Fibroblast of the aortic adventitia (primary cell): ENCODE measurements around the gene NOL4L. TPM values are rescaled to one million over a fixed set of nuclear protein-coding genes. Genes with fewer than 3 reads are reported as not detected.

Experiments used
- DNase-seq: peaks from one replicate; pipeline ENCODE4 v3.0.0-alpha.2; 2010; ENCODE audit warnings: low read depth
- H3K4me3 ChIP-seq: 2 replicates; pipeline ENCODE4 v1.5.1; 2011; ENCODE audit warnings: low read depth, mild to moderate bottlenecking, control low read depth, low read length, moderate library complexity
- total RNA-seq: library from RNA; depleted of rRNA; stranded (reverse); fragments of >200 nt; gene quantifications from 2 replicates; pipeline ENCODE4 v1.2.3, GENCODE V29; 2012; ENCODE audit warnings: low replicate concordance
- TF ChIP-seq, protein P1 (sequence below): IDR thresholded peaks from 2 replicates; pipeline ENCODE4 v1.5.1; 2011; ENCODE audit warnings: mild to moderate bottlenecking, low read length, control low read depth, inconsistent platforms; ENCODE audit not compliant: insufficient read depth

NOL4L gene
- total RNA-seq, 1 donor, result 4.5 TPM

DNA sequence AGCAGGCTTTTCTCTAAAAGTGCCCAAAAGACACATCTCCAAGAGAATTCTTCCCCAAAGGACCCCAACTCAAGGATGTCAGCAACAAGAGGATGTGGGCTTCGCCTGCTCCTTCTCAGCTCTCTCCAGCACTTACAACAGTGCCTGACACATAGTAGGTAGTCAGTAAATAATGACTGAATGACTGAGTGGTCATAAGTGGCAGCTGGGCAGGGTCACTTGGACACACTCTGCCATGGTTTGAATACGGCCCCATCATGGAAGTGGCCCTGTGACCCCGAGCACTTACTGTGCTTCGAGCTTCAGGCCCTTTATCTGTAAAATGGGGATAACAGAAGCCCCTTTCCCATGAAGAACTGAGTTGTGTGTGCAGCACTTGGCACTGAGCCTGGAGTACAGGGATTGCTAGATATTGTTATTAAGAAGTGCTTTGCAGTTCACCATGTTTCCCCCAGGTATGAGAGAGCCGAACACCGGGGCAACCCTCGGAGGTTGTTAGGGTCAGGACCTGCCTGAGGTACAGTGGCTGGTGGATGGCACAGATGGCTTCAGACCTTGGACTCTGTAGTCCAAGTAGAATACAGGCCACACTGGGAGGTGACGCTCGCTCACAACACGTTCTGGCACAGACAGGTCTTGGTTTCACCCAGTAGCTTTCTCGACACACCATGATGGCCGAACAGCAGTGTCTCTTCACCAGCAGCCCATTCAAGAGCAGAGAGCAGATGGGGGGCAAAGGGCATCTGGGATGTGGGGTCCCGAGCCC, 56.0 kb downstream of the NOL4L start:
- no peak overlapping the region for H3K4me3 ChIP-seq
- TF ChIP-seq, protein P1, sequence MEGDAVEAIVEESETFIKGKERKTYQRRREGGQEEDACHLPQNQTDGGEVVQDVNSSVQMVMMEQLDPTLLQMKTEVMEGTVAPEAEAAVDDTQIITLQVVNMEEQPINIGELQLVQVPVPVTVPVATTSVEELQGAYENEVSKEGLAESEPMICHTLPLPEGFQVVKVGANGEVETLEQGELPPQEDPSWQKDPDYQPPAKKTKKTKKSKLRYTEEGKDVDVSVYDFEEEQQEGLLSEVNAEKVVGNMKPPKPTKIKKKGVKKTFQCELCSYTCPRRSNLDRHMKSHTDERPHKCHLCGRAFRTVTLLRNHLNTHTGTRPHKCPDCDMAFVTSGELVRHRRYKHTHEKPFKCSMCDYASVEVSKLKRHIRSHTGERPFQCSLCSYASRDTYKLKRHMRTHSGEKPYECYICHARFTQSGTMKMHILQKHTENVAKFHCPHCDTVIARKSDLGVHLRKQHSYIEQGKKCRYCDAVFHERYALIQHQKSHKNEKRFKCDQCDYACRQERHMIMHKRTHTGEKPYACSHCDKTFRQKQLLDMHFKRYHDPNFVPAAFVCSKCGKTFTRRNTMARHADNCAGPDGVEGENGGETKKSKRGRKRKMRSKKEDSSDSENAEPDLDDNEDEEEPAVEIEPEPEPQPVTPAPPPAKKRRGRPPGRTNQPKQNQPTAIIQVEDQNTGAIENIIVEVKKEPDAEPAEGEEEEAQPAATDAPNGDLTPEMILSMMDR, result no peak
- no peak for DNase-seq

DNA sequence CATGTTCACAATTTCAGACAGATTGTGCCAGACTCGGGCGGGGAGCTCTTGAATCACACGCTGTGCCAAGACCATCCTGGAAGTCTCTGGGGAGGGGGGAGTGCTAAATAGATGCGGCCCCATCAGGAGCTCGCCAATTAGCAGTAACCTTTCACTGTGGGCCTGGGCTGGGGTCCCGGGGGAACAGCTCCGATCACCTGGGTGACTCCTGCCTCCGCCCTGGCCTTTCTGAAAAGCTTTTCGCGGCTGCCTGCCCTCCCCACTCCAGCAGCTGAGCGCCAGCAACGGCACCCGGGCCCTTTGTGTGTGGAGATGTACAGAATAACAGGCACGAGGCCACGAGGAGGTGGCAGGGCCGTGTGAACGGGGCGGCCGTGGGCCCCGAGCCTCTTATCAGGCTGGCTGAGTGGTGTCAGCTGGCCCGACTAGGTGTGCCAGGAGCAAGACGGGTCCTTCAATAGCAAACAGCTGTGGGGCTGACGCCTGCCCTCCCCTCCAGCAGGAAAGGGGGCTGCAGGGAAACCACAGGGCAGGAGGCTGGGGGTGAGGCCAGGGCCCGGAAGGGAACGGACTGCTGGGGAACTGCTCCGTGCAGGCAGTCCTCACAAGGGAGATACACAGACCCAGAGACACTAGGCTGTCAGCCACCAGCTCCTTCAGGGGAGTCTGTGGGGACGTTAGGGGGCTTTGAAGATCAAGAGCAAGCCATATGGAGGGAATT, 56.8 kb downstream of the NOL4L start:
- TF ChIP-seq, protein P1, result no peak
- H3K4me3 ChIP-seq, result no peak overlapping the region
- DNase-seq, result no peak

DNA sequence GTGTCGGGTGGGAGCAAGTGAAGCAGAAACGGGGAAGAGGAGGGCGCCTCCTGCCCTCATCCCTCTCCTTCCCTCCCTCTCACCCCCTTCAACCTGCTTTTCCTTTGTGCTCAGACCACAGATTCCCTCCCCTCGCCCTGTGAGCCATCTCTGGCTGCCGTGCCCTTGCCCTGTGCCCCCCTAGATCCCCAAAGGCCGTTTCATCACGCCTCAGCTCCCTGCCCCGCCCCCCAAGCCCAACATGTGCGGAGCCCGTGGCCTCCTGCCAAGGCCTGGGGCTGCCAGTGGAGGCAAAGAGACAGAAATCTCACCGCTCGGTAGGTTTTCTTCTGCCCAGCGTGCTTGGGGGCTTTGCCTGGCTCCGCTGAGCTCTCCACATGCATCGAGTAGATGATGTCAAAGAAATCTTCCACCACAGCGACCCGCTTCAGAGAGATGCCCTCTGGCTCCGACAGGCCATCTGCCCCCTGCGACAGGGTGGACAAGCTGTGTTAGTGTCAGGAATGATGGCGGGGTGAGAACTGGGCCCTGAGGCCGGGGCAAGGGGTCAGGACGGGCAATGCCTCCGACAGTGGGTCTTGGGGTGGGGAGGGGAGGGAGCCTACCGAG, 57.6 kb downstream of the NOL4L start:
- no peak overlapping the region for H3K4me3 ChIP-seq
- TF ChIP-seq, protein P1, result no peak
- no peak for DNase-seq

DNA sequence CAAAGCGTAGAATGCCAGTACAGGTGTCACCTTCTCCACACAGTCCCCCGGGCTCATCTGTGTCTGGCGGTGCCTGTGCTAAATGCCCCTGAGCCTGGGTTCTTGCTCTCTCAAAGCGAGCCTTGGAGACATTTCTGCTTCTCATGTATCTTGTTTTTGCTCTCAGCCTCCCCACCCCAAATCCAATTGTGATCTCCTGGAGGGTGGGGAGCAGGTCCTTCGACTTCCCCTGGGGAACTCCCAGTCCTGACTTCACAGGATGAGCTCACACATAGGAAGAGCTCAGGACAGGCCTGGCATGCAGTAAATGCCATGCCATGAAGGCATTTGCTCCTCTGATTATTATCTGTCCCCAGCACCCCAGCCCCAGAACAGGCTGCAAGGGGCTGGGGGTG, 58.1 kb downstream of the NOL4L start:
- TF ChIP-seq, protein P1, result no peak
- DNase-seq, result no peak
- no peak overlapping the region for H3K4me3 ChIP-seq

DNA sequence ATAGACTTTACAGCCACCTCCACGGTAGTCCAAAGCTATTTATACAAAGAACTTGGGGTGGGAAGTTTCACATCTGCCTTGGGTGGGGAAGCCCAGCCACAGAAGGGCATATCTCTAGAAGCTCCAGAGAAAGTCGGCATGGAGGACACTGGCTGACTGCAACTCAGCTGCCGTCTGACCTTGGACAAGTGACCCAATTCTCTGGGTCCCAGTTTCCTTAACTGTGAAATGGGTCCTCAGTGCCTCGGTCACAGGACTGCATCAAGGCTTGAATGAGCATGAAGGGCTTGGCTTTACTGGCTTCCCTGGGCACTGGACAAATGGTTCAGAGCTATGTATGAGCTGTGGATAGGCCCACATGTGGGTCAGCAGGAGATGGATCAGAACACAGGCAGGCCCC, 58.6 kb downstream of the NOL4L start:
- TF ChIP-seq, protein P1, result no peak
- H3K4me3 ChIP-seq, result no peak overlapping the region
- DNase-seq, result no peak

DNA sequence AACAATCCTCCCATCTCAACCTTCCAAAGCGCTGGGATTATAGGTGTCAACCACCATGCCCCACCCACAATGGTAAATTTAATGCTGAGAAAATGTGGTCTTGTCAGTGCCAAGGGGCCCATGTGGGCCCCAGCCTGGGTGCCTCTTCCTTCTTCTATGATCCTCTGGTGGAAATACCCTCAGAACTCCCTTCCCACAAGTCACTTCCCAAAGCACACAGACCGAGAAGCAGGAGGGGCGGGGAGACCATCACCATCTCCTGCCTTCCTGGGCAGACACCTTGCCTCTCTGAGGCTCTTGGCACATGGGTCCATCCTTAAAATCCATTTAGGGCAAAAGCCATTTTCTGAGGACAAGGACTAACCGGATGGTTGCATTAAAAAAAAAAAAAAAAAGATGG, 59.0 kb downstream of the NOL4L start:
- TF ChIP-seq, protein P1, result no peak
- DNase-seq, result no peak

More for the DNA sequence above, 59.0 kb downstream of the NOL4L start:
- H3K4me3 ChIP-seq, result no peak overlapping the region
